Vagina (tissue), 2 donors: ENCODE data around the gene TEX13C. TPM values are rescaled to one million over a fixed set of nuclear protein-coding genes. Genes with fewer than 3 reads are reported as not detected.

ENCODE experiments used
- DNase-seq, 2 donors: peaks; one replicate each; pipeline ENCODE4 v3.0.0-alpha.2; 2017; ENCODE audit errors: extremely low spot score in 2 of 2
- H3K27ac ChIP-seq: fragments of 200-600 bp; sonication (generic); one replicate; pipeline ENCODE4 v1.5.1; 2019
- H3K27me3 ChIP-seq: fragments of 200-600 bp; sonication (generic); one replicate; pipeline ENCODE4 v1.5.1; 2019
- H3K36me3 ChIP-seq, 2 donors: fragments of 200-600 bp; sonication (generic); one replicate each; pipeline ENCODE4 v1.5.1; 2017 to 2019
- H3K4me1 ChIP-seq: fragments of 200-600 bp; sonication (generic); one replicate; pipeline ENCODE4 v1.5.1; 2019
- H3K4me3 ChIP-seq, 2 donors: fragments of 200-600 bp; sonication (generic); 1 replicate in 1 of 2; 2 replicates in 1 of 2; pipeline ENCODE4 v1.5.1; 2016 to 2019
- H3K9me3 ChIP-seq: fragments of 200-600 bp; sonication (generic); one replicate; pipeline ENCODE4 v1.5.1; 2019
- CTCF ChIP-seq, 3 experiments: fragments of 450-650 bp in 2 of 3; fragments of 200-600 bp in 1 of 3; sonication (generic) in 1 of 3; IDR thresholded peaks; one replicate each; pipeline ENCODE4 v1.5.1; 2017 to 2019; ENCODE audit warnings: antibody characterized with exemption in 3 of 3, mild to moderate bottlenecking in 2 of 3, moderate library complexity in 2 of 3
- POLR2A ChIP-seq, 2 donors: fragments of 450-650 bp; IDR thresholded peaks; one replicate each; pipeline ENCODE4 v1.6.1; 2017; ENCODE audit warnings: antibody characterized with exemption in 2 of 2, mild to moderate bottlenecking in 2 of 2, moderate library complexity in 2 of 2
- POLR2AphosphoS5 ChIP-seq, 2 donors: sonication (generic); formaldehyde crosslinking; IDR thresholded peaks; one replicate each; pipeline ENCODE4 v1.9.0; 2017; ENCODE audit warnings: antibody characterized with exemption in 2 of 2, mild to moderate bottlenecking in 2 of 2, low read depth in 1 of 2; ENCODE audit not compliant: insufficient read depth in 1 of 2
- intact Hi-C: fragments of 100-400 bp; cut with DNase I; formaldehyde crosslinking; loops from one replicate; pipeline ENCODE4 v1.15.1; 2023
- total RNA-seq: library from RNA; depleted of rRNA; stranded (reverse); fragments of >200 nt; gene quantifications from one replicate; pipeline ENCODE4 v1.2.3, GENCODE V29; 2016

The TEX13C gene
- not detected for total RNA-seq

- H3K9me3 ChIP-seq: no peaks in the 10 kb centered on the region
- no peaks in the 10 kb centered on the region for H3K36me3 ChIP-seq
- DNase-seq: no peak
- H3K27ac ChIP-seq: no peak within 1 kb of the TSS
- TF ChIP-seq CTCF (IDR thresholded peaks at IDR 0.05): no peak
- TF ChIP-seq POLR2AphosphoS5 (IDR thresholded peaks at IDR 0.05; ENCODE audit: insufficient read depth in 1 of 2, low read depth in 1 of 2): no peak
- TF ChIP-seq POLR2A (IDR thresholded peaks at IDR 0.05): no peak
- no peak within 1 kb of the TSS for H3K4me3 ChIP-seq
- no peaks in the 10 kb centered on the region for H3K4me1 ChIP-seq
- no peaks in the 10 kb centered on the region for H3K27me3 ChIP-seq
- intact Hi-C loops: no loop called here
These were observed at the start of gene TEX13C for GRCh38 chrX:125319646-125320521. Gene TEX13C, plus strand, starts transcription at chrX:125319871. Its CDS starts 249 bp downstream, at chrX:125320120.

DNA sequence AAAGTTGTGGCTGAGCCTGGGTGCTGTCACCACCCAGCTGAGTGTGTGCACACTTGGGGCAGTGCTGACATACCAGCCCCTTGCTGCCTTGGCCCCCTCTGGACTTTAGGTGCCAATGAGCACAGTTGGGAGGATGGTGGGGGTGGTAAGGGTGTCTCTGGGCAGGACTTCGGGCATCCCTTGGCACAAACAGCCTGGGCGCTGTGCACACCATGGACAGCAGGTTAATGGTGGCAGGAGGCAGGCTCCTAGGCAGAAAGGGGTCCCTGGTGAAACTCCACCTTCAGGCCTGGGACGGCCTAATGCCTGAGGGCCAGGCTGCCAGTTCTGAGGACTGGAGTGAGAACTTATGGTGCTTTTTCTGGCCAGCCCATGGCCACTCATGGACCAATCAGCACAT, 32.4 kb upstream of the TEX13C start:
- DNase-seq: no peak
- no peaks in the 10 kb centered on the region for H3K27me3 ChIP-seq
- H3K4me1 ChIP-seq: no peaks in the 10 kb centered on the region
- no peaks in the 10 kb centered on the region for H3K36me3 ChIP-seq
- intact Hi-C loops: no loop called here
- TF ChIP-seq POLR2AphosphoS5 (IDR thresholded peaks at IDR 0.05; ENCODE audit: insufficient read depth in 1 of 2, low read depth in 1 of 2): no peak
- TF ChIP-seq CTCF (IDR thresholded peaks at IDR 0.05): no peak
- no peak for TF ChIP-seq POLR2A (IDR thresholded peaks at IDR 0.05)
- H3K9me3 ChIP-seq: no peaks in the 10 kb centered on the region
- no peak overlapping the region for H3K4me3 ChIP-seq
- no peak overlapping the region for H3K27ac ChIP-seq

DNA sequence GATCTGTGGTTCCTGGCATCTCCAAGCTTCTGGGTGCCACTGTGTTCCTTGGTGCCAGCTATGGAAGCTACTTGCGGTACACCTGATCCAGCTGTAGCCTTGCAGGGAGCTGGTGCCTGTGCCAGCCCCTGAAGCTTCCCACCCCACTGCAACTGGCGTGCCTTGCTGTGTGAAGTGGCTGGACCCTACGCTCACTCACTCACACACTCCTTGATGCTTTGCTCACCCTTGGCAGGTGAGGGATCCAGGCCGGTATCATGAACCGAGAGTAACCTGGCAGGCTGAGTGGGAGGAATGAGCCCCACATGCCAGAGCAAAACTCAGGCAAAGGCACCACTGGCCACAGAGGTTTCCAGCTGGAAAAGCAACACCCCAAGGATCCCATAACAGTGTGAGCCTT, 31.3 kb upstream of the TEX13C start:
- Histone ChIP-seq H3K9me3 (no peaks in the 10 kb centered on the region), H3K27ac (no peak overlapping the region), H3K4me1 (no peaks in the 10 kb centered on the region), H3K4me3 (no peak overlapping the region), H3K36me3 (no peaks in the 10 kb centered on the region), H3K27me3 (no peaks in the 10 kb centered on the region)
- intact Hi-C loops: no loop called here
- no peak for DNase-seq
- TF ChIP-seq POLR2A (IDR thresholded peaks at IDR 0.05): no peak
- no peak for TF ChIP-seq POLR2AphosphoS5 (IDR thresholded peaks at IDR 0.05; ENCODE audit: insufficient read depth in 1 of 2, low read depth in 1 of 2)
- no peak for TF ChIP-seq CTCF (IDR thresholded peaks at IDR 0.05)

DNA sequence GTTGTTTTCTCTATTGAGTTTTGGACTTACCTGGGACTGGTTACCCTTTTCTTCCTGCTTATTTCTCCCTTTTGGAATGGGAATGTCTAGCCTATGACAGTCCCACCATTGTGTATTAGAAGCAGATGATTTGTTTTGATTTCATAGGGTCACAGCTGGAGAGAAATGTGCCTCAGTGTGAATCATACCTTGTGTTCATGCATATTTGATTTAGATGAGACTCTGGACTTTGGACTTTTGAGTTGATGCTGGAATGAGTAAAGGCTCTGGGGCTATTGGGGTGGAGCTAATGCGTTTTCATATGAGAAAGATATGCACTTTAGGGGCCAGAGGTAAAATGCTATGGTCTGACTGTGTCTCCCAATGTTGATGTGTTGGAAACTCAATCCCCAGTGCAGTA, 30.5 kb upstream of the TEX13C start:
- H3K36me3 ChIP-seq: no peaks in the 10 kb centered on the region
- TF ChIP-seq CTCF (IDR thresholded peaks at IDR 0.05) (no peak), POLR2AphosphoS5 (IDR thresholded peaks at IDR 0.05; ENCODE audit: insufficient read depth in 1 of 2, low read depth in 1 of 2) (no peak), POLR2A (IDR thresholded peaks at IDR 0.05) (no peak)
- DNase-seq: no peak
- no peak overlapping the region for H3K27ac ChIP-seq
- H3K27me3 ChIP-seq: no peaks in the 10 kb centered on the region
- H3K9me3 ChIP-seq: no peaks in the 10 kb centered on the region
- no peak overlapping the region for H3K4me3 ChIP-seq
- no peaks in the 10 kb centered on the region for H3K4me1 ChIP-seq
- intact Hi-C loops: no loop called here

- Histone ChIP-seq H3K4me1 (no peaks in the 10 kb centered on the region), H3K27ac (no peak overlapping the region), H3K27me3 (no peaks in the 10 kb centered on the region), H3K4me3 (no peak overlapping the region), H3K36me3 (no peaks in the 10 kb centered on the region), H3K9me3 (no peaks in the 10 kb centered on the region)
- TF ChIP-seq POLR2A (IDR thresholded peaks at IDR 0.05) (no peak), POLR2AphosphoS5 (IDR thresholded peaks at IDR 0.05; ENCODE audit: insufficient read depth in 1 of 2, low read depth in 1 of 2) (no peak), CTCF (IDR thresholded peaks at IDR 0.05) (no peak)
- intact Hi-C loops: no loop called here
- no peak for DNase-seq
These were observed 29.8 kb upstream of the TEX13C start for GRCh38 chrX:125289920-125290319.
